ENCODE data around the gene KIAA1191. TPM values are rescaled to one million over a fixed set of nuclear protein-coding genes. Genes with fewer than 3 reads are reported as not detected.

The KIAA1191 gene
- total and polyA plus RNA-seq, 2 of the 8 experiments (the other 6 are each of a cell fraction or from before 2014, with no cell fraction given) = 86.4 to 88.0 TPM

DNA sequence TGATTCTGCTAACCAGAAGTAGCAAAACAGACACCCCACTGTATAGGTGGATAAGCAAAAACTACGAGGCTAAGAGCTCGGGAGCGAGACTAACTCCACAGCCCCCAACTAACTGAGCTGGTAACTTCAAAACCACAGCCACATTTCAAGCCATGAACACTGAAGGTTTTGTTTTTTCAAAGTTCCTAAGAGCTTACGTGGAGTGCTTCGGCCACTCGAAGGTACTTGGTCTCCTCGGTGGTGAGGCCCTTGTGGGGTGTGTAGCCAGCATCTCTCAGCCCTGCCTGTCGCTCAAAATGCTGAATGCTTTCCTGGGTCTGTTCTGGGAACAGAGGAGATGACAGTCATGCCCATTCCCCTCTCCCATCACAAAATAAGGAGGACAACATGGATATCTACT, 11.1 kb downstream of the KIAA1191 start:
- POLR2A ChIA-PET (ENCODE audit: partially characterized antibody) = interaction anchor here (1.3 kb wide), 1 partner anchor 11 kb away, joined by 5 read pairs; the partner anchor contains the start of gene KIAA1191
- H3K23ac ChIP-seq (ENCODE audit: insufficient read length) = no peak overlapping the region
- no peaks in the 10 kb centered on the region for H3K9me3 ChIP-seq (ENCODE audit: insufficient read depth in 2 of 2, low read depth in 1 of 2, low read length in 1 of 2)
- no peak overlapping the region for H3K27ac ChIP-seq (ENCODE audit: low read depth, low read length)
- H3K4me1 ChIP-seq (replicated peaks in 1 of 4; ENCODE audit: control insufficient read depth in 3 of 4, insufficient read depth in 4 of 4, low read length in 3 of 4) = no peaks in the 10 kb centered on the region
- DNase-seq (ENCODE audit: low read depth in 1 of 2, low spot score in 2 of 2) = no peak
- 96% methylated on average over 8 of the region's 8 CpGs; no CpG with 5 or more reads in 1 of the 2 experiments for WGBS, 2 experiments (ENCODE audit: extremely low coverage in 1 of 2, insufficient coverage in 1 of 2, insufficient read length in 1 of 2, insufficient replicate concordance in 2 of 2, low coverage in 1 of 2, low lambda C conversion rate in 2 of 2, missing lambda C conversion rate in 1 of 2)
- H3K36me3 ChIP-seq (ENCODE audit: control insufficient read depth in 2 of 4, insufficient read depth in 4 of 4, low read length in 3 of 4) = peaks cover 30 to 90% (median 68%) of the 10 kb centered on the region in 4 experiments
- no peak overlapping the region for H2AFZ ChIP-seq (ENCODE audit: low read length)
- CTCF ChIA-PET (ENCODE audit: partially characterized antibody) = no interaction called here
- H3K14ac ChIP-seq (ENCODE audit: insufficient read length) = no peak overlapping the region
- no peak overlapping the region for H3K9ac ChIP-seq (replicated peaks in 1 of 4; ENCODE audit: extremely low read depth in 1 of 4, low read depth in 3 of 4, low read length in 3 of 4)
- no peaks in the 10 kb centered on the region for H3K27me3 ChIP-seq (replicated peaks in 1 of 4; ENCODE audit: control insufficient read depth in 3 of 4, extremely low read depth in 1 of 4, insufficient read depth in 3 of 4, low read length in 3 of 4)
- H3K4ac ChIP-seq (replicated peaks; ENCODE audit: insufficient read length, low read depth, low read length) = no peak overlapping the region
- H3K79me2 ChIP-seq (ENCODE audit: control insufficient read depth in 1 of 2, insufficient read depth in 2 of 2, low read length in 2 of 2) = peaks cover 4 to 34% of the 10 kb centered on the region in 2 experiments
- no peak overlapping the region for H2BK20ac ChIP-seq (ENCODE audit: low read length)
- H2BK5ac ChIP-seq (ENCODE audit: low read depth, low read length) = no peak overlapping the region
- no peak overlapping the region for H2BK12ac ChIP-seq (ENCODE audit: low read depth, low read length)
- no peak overlapping the region for H2BK120ac ChIP-seq (replicated peaks; ENCODE audit: low read depth, low read length)
- no peak overlapping the region for H3K18ac ChIP-seq (ENCODE audit: extremely low read depth, low read length)
- H4K91ac ChIP-seq (replicated peaks; ENCODE audit: insufficient read length, low read length) = no peak overlapping the region
- H2AK5ac ChIP-seq (ENCODE audit: low read depth, low read length) = no peak overlapping the region
- no peak overlapping the region for H3K56ac ChIP-seq (replicated peaks; ENCODE audit: insufficient read length, low read depth, low read length)
- H2BK15ac ChIP-seq (ENCODE audit: low read length) = no peak overlapping the region
- H3K79me1 ChIP-seq (ENCODE audit: low read depth, low read length) = peaks cover 13% of the 10 kb centered on the region
- no peaks in the 10 kb centered on the region for H3K23me2 ChIP-seq (ENCODE audit: low read depth, low read length)
- no peak overlapping the region for H3K4me2 ChIP-seq (ENCODE audit: insufficient read depth in 1 of 2, low read depth in 2 of 2, low read length in 2 of 2)
- no peak for FAIRE-seq
- H4K5ac ChIP-seq (ENCODE audit: insufficient read length, low read depth, low read length) = no peak overlapping the region
- peaks cover 7 to 19% of the 10 kb centered on the region in 2 experiments for H4K20me1 ChIP-seq (replicated peaks in 1 of 2; ENCODE audit: control insufficient read depth in 1 of 2, insufficient read depth in 2 of 2, low read length in 2 of 2)
- no peak overlapping the region for H4K8ac ChIP-seq (ENCODE audit: extremely low read depth, insufficient read depth, low read length)
- no peak overlapping the region for H3K4me3 ChIP-seq (ENCODE audit: extremely low read depth in 1 of 4, insufficient read depth in 2 of 4, low read depth in 3 of 4, low read length in 4 of 4)
- TF ChIP-seq GTF2F1 (IDR thresholded peaks at IDR 0.05; ENCODE audit: borderline replicate concordance, low read depth, low read length) (no peak), GABPA (IDR thresholded peaks at IDR 0.05; ENCODE audit: borderline replicate concordance, insufficient read depth, low read length) (no peak), KDM4A (IDR thresholded peaks at IDR 0.05; ENCODE audit: low read depth, low read length, severe bottlenecking) (no peak), SIN3A (conservative IDR thresholded peaks at IDR 0.05 in 1 of 2, IDR thresholded peaks at IDR 0.05 in 1 of 2; ENCODE audit: low read depth in 1 of 2, low read length in 2 of 2) (no peak), MAX (IDR thresholded peaks at IDR 0.05) (no peak), RBBP5 (IDR thresholded peaks at IDR 0.05; ENCODE audit: borderline replicate concordance, low read depth, low read length) (no peak), SP1 (IDR thresholded peaks at IDR 0.05; ENCODE audit: low read depth, low read length) (no peak), KDM5A (IDR thresholded peaks at IDR 0.05; ENCODE audit: low read length) (no peak), EGR1 (IDR thresholded peaks at IDR 0.05; ENCODE audit: borderline replicate concordance, low read depth, low read length) (no peak), ATF3 (IDR thresholded peaks at IDR 0.05; ENCODE audit: insufficient read depth, low read depth, low read length) (no peak), KDM1A (IDR thresholded peaks at IDR 0.05; ENCODE audit: borderline replicate concordance, low read length) (no peak), CHD2 (IDR thresholded peaks at IDR 0.05; ENCODE audit: low read length) (no peak), POLR2AphosphoS5 (IDR thresholded peaks at IDR 0.05; ENCODE audit: low read depth, low read length) (no peak), MAFK (IDR thresholded peaks at IDR 0.05; ENCODE audit: low read depth, low read length) (no peak), POLR2A (IDR thresholded peaks at IDR 0.05; ENCODE audit: control extremely low read depth in 1 of 2, low read depth in 2 of 2, low read length in 2 of 2) (no peak)
